GM18505 (cell line): ENCODE results near the gene TAGAP.

Source experiments
- ATAC-seq: cut with Tn5 transposase; IDR thresholded peaks from one replicate; pipeline ENCODE4 v1.9.1; 2021; ENCODE audit not compliant: unreplicated experiment
- POLR2A ChIP-seq: IDR thresholded peaks from 4 replicates; pipeline ENCODE4 v1.6.1; 2011; ENCODE audit warnings: borderline replicate concordance; ENCODE audit not compliant: insufficient read depth, insufficient read length; ENCODE audit errors: extremely low read depth

TAGAP gene

GRCh38 chr6:159080217-159080976 is 35.6 kb upstream of the TAGAP start:
- no peak for TF ChIP-seq POLR2A
- no peak for ATAC-seq

GRCh38 chr6:159079367-159079766 is 34.6 kb upstream of the TAGAP start:
- no peak for TF ChIP-seq POLR2A
- no peak for ATAC-seq

- TF ChIP-seq POLR2A = no peak
- no peak for ATAC-seq
Observed at GRCh38 chr6:159077123-159077522, 32.3 kb upstream of the TAGAP start.

GRCh38 chr6:159075506-159076228 is 30.9 kb upstream of the TAGAP start:
- no peak for TF ChIP-seq POLR2A
- no peak for ATAC-seq

DNA sequence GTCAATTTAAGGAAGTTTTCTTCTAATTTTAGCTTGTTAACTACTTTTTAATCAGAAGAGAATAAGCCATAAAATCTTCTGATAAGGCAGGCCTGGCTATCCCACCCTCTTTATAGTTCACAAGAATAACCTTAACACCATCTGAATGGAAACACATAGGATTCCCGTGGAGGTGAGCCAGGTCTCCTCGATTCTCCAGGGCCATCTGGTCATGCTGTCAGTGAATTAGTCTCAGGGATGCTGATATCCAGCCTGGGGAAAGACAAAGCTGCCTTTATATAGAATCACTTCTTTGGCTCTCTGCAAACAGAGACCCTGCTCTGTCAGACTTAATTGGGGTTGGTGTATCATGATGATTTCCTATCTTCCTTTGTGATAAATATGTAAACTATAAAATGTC is 30.1 kb upstream of the TAGAP start:
- no peak for ATAC-seq

GRCh38 chr6:159074120-159074684 is 29.4 kb upstream of the TAGAP start:
- no peak for ATAC-seq
- no peak for TF ChIP-seq POLR2A

More for the DNA sequence above, 30.1 kb upstream of the TAGAP start:
- TF ChIP-seq POLR2A = no peak

DNA sequence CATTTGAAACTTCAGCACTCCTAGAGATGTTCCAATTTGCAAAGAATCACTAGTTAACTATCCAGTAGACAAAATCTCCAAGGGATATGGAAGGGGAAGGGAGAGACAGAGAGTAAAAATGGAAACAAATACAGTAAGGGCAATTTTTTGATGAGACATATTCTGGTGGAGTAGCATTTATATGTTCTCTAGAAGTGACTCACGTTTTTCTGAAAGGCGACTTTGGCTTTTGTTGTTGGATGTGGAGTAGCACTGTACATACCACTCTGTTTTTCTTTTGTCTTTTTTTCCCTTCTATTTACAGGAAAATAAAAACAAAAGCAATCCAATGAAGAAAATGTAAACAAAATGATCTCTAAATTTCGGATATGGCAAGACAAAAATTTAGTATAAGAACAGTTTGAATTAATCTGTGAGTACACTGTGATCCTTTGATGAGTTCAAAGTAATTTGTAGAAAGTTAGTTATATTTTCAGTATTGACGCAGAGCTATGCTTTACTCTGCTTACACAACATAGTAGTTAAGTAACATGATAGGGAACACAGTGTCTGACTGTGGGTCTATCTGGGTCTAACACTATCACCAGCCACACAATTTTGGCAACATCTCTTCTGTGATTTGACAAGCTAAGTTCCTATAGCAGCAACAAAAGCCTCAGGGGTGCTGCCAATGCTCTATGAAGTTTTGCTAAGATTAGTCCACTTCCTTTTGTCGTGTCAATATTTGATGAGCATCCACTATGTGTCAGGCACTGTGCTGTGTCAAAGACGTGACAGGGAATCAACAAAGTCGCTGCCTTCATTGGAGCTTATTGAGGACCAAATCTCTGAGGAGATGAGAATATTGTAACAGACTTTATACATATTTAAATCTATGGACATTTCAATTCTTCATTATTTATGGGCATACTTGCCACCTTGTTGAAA is 27.3 kb upstream of the TAGAP start:
- no peak for ATAC-seq
- no peak for TF ChIP-seq POLR2A

- no peak for ATAC-seq
- TF ChIP-seq POLR2A = no peak
Observed at GRCh38 chr6:159068904-159069578, 24.2 kb upstream of the TAGAP start.

GRCh38 chr6:159067334-159067733 is 22.5 kb upstream of the TAGAP start:
- no peak for ATAC-seq
- no peak for TF ChIP-seq POLR2A

DNA sequence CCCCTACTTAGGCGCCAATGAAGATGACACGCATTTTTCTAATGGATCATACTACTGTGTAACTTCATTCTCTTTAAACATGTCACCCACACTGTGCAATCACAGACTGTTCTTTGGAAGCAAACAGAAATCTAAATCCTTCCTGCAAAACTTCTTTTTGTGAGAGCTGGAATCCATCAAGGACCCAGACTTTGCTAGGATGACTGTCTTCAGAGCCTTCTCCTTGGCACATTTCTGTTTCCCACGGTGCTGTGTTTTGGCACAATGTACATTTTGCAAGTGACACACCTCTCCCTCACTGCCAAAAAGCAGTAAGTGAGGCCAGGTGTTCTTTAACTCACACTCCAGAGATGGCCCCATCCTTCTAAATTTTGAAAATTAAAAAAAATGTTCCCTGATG is 21.7 kb upstream of the TAGAP start:
- TF ChIP-seq POLR2A = no peak

GRCh38 chr6:159065759-159066329 is 21.1 kb upstream of the TAGAP start:
- ATAC-seq = no peak
- TF ChIP-seq POLR2A = no peak

More for the DNA sequence above, 21.7 kb upstream of the TAGAP start:
- ATAC-seq = no peak

DNA sequence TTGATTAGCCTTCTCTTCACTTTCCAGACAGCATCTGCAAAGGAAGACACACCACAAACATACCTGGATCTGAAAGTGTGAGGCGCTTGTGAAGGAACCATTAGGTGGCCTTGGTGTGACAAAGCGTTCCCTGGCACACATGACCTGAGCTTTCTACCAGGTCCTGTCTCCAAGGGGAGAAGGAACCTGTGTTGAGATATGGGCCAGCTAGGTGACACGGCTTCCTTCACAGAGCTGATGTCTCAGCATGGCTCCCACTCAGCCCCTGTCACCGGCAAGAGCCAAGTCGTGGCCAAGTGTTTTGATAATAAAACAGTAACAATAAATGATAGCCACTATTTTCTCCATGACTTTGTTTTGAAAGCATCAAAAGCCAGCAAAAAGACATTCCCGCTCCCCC is 20.3 kb upstream of the TAGAP start:
- no peak for ATAC-seq
- no peak for TF ChIP-seq POLR2A

DNA sequence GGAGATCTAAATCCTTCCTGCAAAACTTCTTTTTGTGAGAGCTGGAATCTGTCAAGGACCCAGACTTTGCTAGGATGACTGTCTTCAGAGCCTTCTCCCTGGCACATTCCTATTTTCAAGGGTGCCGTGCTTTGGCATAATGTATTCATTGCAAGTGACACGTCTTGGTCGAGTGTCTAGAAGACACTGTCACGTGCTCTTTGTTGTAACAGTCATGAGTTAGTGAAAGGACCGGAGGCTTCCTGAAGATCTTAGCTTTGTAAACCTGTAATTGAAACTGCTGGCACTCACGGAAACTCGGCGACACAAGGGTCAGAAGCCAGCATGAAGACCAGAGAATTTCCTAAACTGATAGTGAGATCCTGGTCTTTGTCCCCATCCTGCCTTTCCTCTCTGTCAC is 19.7 kb upstream of the TAGAP start:
- ATAC-seq = no peak
- no peak for TF ChIP-seq POLR2A

DNA sequence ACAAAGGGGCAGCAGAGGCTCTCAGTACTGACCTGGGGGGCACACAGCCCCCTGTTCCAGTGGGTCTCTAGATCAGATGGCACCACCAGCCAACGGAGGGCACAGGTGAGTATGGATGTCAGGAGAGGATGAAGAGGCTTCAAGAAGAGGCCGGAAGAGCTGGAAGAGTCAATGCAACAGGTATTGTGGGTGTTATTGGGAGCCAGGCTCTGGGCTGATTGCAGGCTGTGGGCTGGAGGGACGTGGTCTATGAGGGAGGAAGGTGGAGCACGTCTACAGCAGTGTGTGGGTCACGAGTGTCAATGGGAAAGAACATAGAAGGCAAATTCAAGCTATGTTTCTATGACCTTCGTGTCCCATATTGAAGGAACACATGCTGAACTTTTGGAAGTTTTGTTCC is 18.8 kb upstream of the TAGAP start:
- TF ChIP-seq POLR2A = no peak
- no peak for ATAC-seq
